Measurements from ENCODE around the gene C1QTNF5. TPM values are rescaled to one million over a fixed set of nuclear protein-coding genes. Genes with fewer than 3 reads are reported as not detected.

Gene C1QTNF5
- total RNA-seq, 1 donor from 2014 or later, result 1.3 TPM

DNA sequence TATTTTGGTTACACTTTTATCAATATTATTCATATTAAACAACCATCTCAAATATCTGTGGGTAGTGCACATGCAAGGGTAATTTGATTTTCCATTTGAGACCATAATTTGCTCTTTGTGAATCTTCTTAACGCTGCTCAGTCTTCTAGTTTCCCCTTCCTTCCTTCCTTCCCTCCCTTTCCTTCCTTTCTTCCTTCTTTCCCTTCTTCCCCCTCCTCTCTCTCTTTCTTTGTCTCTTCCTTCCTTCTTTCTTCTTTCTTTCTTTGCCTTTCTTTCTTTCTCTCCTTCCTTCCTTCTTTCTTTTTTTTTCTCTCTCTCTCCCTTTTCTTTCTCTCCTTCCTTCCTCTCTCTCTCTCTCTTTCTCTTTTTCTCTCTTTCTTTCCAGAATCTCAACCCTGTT lies 10.4 kb downstream of the C1QTNF5 start:
- FAIRE-seq, result no peak
- no peaks in the 10 kb centered on the region for H3K36me3 ChIP-seq (ENCODE audit: control insufficient read depth, insufficient read depth, low read length)
- no peak for DNase-seq (ENCODE audit: low read depth)
- TF ChIP-seq, protein P1, sequence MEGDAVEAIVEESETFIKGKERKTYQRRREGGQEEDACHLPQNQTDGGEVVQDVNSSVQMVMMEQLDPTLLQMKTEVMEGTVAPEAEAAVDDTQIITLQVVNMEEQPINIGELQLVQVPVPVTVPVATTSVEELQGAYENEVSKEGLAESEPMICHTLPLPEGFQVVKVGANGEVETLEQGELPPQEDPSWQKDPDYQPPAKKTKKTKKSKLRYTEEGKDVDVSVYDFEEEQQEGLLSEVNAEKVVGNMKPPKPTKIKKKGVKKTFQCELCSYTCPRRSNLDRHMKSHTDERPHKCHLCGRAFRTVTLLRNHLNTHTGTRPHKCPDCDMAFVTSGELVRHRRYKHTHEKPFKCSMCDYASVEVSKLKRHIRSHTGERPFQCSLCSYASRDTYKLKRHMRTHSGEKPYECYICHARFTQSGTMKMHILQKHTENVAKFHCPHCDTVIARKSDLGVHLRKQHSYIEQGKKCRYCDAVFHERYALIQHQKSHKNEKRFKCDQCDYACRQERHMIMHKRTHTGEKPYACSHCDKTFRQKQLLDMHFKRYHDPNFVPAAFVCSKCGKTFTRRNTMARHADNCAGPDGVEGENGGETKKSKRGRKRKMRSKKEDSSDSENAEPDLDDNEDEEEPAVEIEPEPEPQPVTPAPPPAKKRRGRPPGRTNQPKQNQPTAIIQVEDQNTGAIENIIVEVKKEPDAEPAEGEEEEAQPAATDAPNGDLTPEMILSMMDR (IDR thresholded peaks at IDR 0.05; ENCODE audit: insufficient read depth, low read length, severe bottlenecking), result no peak
- no peak overlapping the region for H3K4me3 ChIP-seq (ENCODE audit: low read depth, low read length)
- no peaks in the 10 kb centered on the region for H3K27me3 ChIP-seq (ENCODE audit: control insufficient read depth, insufficient read depth, low read length)

DNA sequence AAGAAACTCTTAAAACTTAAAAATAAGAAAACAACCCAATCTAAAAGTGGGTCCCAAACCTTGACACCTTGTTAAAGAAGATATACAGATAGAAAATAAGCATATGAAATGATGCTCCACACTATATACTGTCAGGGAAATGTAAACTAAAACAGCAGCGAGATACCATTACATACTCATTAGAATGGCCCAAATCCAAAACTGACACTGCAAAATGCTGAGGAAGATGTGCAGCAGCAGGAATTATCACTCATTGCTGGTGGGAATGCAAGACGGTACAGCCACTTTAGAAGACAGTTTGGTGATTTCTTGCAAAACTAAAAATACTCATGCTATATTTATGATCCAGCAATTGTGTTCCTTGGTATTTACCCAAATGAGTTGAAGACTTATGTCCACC lies 11.4 kb downstream of the C1QTNF5 start:
- Histone ChIP-seq H3K36me3 (ENCODE audit: control insufficient read depth, insufficient read depth, low read length) (no peaks in the 10 kb centered on the region), H3K27me3 (ENCODE audit: control insufficient read depth, insufficient read depth, low read length) (no peaks in the 10 kb centered on the region), H3K4me3 (ENCODE audit: low read depth, low read length) (no peak overlapping the region)
- DNase-seq (ENCODE audit: low read depth) (no peak), FAIRE-seq (no peak)
- TF ChIP-seq, protein P1 (IDR thresholded peaks at IDR 0.05; ENCODE audit: insufficient read depth, low read length, severe bottlenecking), result no peak

DNA sequence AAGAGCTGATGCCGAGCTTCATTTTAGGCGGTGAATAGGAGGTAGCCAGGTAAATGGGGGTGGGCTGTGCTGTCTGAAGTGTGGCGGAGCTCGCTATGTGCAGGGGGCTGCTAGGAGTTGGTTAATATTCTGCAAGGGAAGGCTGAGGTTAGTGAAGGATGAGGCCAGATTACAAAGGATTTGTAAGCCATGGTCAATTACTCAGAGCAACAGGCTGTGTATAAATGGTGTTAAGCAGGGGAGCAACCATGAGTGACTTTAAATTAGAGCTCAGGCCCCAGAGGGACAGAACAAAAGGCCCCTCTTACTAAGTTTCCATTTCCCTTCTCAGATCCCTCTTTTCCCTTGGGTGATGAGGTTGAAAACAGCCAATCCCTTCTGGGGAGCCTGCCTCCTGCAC lies 16.5 kb downstream of the C1QTNF5 start:
- Histone ChIP-seq H3K27me3 (ENCODE audit: control insufficient read depth, insufficient read depth, low read length) (no peaks in the 10 kb centered on the region), H3K36me3 (ENCODE audit: control insufficient read depth, insufficient read depth, low read length) (no peaks in the 10 kb centered on the region), H3K4me3 (ENCODE audit: low read depth, low read length) (no peak overlapping the region)
- no peak for FAIRE-seq
- TF ChIP-seq, protein P1 (IDR thresholded peaks at IDR 0.05; ENCODE audit: insufficient read depth, low read length, severe bottlenecking), result no peak
- no peak for DNase-seq (ENCODE audit: low read depth)

DNA sequence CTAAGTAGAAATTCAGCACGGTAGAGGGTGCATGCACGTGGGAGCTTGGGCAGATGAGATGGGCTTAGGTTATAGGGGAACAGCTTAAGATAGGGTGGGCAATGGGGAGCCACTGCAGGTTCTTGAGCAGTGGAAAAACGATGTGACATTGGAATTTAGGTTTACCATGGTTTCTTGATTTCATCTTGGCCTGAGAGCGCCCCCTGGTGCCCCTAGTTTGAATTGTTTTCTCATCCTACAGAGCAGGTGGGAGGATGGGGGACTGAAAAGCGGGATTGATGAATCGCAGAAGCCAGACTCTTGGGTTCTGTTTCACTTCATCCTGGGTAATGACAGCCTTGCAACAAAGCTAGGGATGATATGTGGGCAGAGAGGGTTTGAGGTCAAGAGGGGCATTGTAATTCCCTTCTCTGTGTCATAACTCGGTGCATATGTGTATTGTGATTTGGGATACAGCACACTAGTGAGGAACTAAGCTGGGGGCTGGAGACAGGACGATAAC lies 17.1 kb downstream of the C1QTNF5 start:
- Histone ChIP-seq H3K4me3 (ENCODE audit: low read depth, low read length) (no peak overlapping the region), H3K27me3 (ENCODE audit: control insufficient read depth, insufficient read depth, low read length) (no peaks in the 10 kb centered on the region), H3K36me3 (ENCODE audit: control insufficient read depth, insufficient read depth, low read length) (no peaks in the 10 kb centered on the region)
- TF ChIP-seq, protein P1 (IDR thresholded peaks at IDR 0.05; ENCODE audit: insufficient read depth, low read length, severe bottlenecking), result peak; percentile 78
- FAIRE-seq (no peak), DNase-seq (ENCODE audit: low read depth) (peak; percentile 53)

DNA sequence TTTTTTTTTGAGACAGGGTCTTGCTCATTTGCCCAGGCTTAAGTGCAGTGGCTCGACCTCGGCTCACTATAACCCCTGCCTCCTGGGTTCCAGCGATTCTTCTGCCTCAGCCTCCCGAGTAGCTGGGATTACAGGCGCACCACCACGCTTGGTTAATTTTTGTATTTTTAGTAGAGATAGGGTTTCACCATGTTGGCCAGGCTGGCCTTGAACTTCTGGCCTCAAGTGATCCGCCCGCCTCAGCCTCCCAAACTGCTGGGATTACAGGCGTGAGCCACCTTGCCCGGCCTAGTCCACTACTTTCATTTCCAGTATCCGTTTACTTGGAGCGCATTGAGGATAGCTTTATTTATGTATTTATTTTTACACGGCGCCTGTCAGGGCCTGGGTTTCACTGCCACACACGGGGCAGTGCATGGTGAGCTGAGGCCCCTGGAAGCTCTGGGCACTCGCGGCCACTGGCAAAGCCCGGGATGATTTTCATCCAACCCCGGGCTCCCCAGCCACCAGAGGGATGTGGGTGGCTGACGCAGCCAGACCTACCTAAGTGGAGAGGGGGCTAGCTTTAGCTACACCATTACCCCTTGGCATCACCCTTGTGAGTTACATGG lies 17.7 kb downstream of the C1QTNF5 start:
- no peak overlapping the region for H3K4me3 ChIP-seq (ENCODE audit: low read depth, low read length)
- H3K36me3 ChIP-seq (ENCODE audit: control insufficient read depth, insufficient read depth, low read length), result no peaks in the 10 kb centered on the region
- FAIRE-seq (no peak), DNase-seq (ENCODE audit: low read depth) (no peak)
- H3K27me3 ChIP-seq (ENCODE audit: control insufficient read depth, insufficient read depth, low read length), result no peaks in the 10 kb centered on the region
- TF ChIP-seq, protein P1 (IDR thresholded peaks at IDR 0.05; ENCODE audit: insufficient read depth, low read length, severe bottlenecking), result no peak

DNA sequence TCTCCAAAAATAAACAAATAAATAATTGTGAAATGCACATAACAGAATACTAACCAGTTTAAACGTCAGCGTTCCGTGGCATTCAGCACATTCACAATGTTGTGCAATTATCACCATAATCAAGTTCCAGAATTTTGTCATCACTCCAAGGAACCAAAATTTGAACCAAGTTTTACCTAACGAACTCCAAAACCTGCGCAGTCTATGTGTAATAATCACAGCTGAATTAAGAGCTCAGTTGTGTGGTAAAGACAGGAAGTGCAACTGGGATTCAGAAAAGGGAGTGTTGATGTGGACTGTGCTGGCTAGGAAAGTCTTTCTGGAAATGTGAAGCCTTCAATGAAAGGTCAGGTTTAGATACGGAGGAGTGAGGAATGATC lies 18.3 kb downstream of the C1QTNF5 start:
- TF ChIP-seq, protein P1 (IDR thresholded peaks at IDR 0.05; ENCODE audit: insufficient read depth, low read length, severe bottlenecking), result no peak
- FAIRE-seq (no peak), DNase-seq (ENCODE audit: low read depth) (no peak)
- Histone ChIP-seq H3K36me3 (ENCODE audit: control insufficient read depth, insufficient read depth, low read length) (no peaks in the 10 kb centered on the region), H3K27me3 (ENCODE audit: control insufficient read depth, insufficient read depth, low read length) (no peaks in the 10 kb centered on the region), H3K4me3 (ENCODE audit: low read depth, low read length) (no peak overlapping the region)

All from bronchial epithelial cell (primary cell).